ENCODE data around the gene SCAMP4. TPM values are rescaled to one million over a fixed set of nuclear protein-coding genes. Genes with fewer than 3 reads are reported as not detected.

Gene SCAMP4
- total and polyA plus RNA-seq, 2 of the 13 experiments (the other 11 are each of a cell fraction or from before 2014, with no cell fraction given): 10.7 to 13.7 TPM

GRCh38 chr19:1947651-1948209 lies 42.5 kb downstream of the SCAMP4 start:
- no peak for ATAC-seq

DNA sequence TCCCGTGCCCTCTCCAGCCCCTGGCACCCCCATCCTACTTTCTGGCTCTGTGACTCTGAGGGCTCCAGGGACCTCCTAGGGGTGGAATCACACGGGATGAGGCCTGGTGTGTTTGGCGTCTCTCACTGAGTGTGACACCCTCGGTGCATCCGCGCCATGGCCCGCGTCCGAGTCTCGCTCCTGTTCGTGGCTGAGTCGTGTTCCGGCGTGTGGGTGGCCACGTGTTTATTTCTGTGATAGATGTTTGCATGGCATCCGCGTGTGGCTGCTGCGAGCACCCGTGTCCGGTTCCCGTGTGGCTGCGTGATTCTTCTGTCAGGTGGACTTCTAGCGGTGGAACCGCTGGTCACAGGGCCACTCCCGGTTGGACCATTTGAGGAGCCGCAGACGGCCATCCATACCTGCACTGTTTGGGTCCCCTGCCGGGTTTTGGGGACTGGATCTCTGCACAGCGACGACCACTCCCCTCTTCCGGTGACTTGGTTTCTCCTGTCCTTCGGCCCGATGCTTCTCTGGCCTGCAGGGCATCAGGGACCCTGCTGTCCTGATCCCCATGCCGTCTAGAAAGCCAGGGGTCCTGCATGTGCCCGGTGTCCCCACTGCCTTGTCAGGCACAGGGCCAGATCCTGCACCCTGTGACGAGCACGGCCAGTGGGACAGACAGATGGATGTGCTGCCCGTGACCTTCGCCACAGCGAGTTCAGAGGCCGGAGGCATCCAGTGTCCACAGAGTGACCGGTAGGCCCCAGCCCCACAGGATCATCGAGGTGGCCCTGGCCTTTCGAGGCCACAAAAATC lies 44.3 kb downstream of the SCAMP4 start:
- ChIA-PET POLR2A (no interaction called here), CTCF (ENCODE audit: low intra/inter-chr PET ratio, low total read pairs) (no interaction called here)
- H3K27ac ChIP-seq (ENCODE audit: extremely low read length, insufficient read depth, low read length): no peak overlapping the region
- H3K9ac ChIP-seq (ENCODE audit: insufficient read depth, low read depth, low read length): no peak overlapping the region
- no peak for DNase-seq (ENCODE audit: low spot score)
- no peaks in the 10 kb centered on the region for H3K27me3 ChIP-seq (ENCODE audit: control insufficient read depth in 1 of 2, insufficient read depth in 2 of 2, low read length in 2 of 2)
- 97% methylated on average over 36 of the region's 44 CpGs for WGBS (ENCODE audit: low lambda C conversion rate)
- ATAC-seq: no peak
- H3K79me2 ChIP-seq (ENCODE audit: insufficient read depth, low read length): peaks cover 67% of the 10 kb centered on the region
- TF ChIP-seq ZBTB2 (CRISPR knock-in tag; IDR thresholded peaks at IDR 0.05; ENCODE audit: low read depth): no peak
- no peak for TF ChIP-seq HNRNPK (IDR thresholded peaks at IDR 0.05; ENCODE audit: low read depth, low read length, poor library complexity, severe bottlenecking)
- no peak for TF ChIP-seq ZNF773 (CRISPR knock-in tag; IDR thresholded peaks at IDR 0.05; ENCODE audit: borderline replicate concordance)
- H3K36me3 ChIP-seq (replicated peaks in 1 of 2; ENCODE audit: control insufficient read depth in 1 of 2, insufficient read depth in 2 of 2, low read length in 2 of 2): peaks cover 7 to 23% of the 10 kb centered on the region in 2 experiments; a peak in 4 of 5 replicates
- no TSS peak for BruUV-seq (replicated peaks)
- H3K4me2 ChIP-seq (ENCODE audit: low read depth, low read length): no peak overlapping the region
- no peak overlapping the region for H2AFZ ChIP-seq (ENCODE audit: low read length)
- no peaks in the 10 kb centered on the region for H3K9me3 ChIP-seq (ENCODE audit: low read length)
- intact Hi-C loops (cut with micrococcal nuclease; ENCODE audit: unreplicated experiment) (no loop called here), in situ Hi-C loops (cut with HindIII; ENCODE audit: extremely low pct_ligation_motif_present, low pct_unique_long_range_greater_than_20kb) (no loop called here)
- peaks cover 44% of the 10 kb centered on the region; the same call in 1 of the 2 replicates for H4K20me1 ChIP-seq (ENCODE audit: insufficient read depth, low read length)
- FAIRE-seq: no peak
- peaks cover 6% of the 10 kb centered on the region; the same call in 1 of the 2 replicates for H3K4me1 ChIP-seq (ENCODE audit: insufficient read depth, low read length)
- H3K4me3 ChIP-seq (replicated peaks in 1 of 3; ENCODE audit: insufficient read depth in 1 of 3, low read depth in 2 of 3, low read length in 3 of 3): no peak overlapping the region

More at GRCh38 chr19:1947651-1948209, 42.5 kb downstream of the SCAMP4 start:
- H3K4me1 ChIP-seq (ENCODE audit: insufficient read depth, low read length): peaks cover 21% of the 10 kb centered on the region
- CTCF ChIA-PET (ENCODE audit: low intra/inter-chr PET ratio, low total read pairs): no interaction called here
- no peak for FAIRE-seq
- TF ChIP-seq HNRNPL (IDR thresholded peaks at IDR 0.05; ENCODE audit: low read depth, low read length): no peak
- TF ChIP-seq ARHGAP35 (CRISPR knock-in tag; IDR thresholded peaks at IDR 0.05; ENCODE audit: borderline replicate concordance): no peak
- TF ChIP-seq AGO2 (optimal IDR thresholded peaks at IDR 0.05; ENCODE audit: low read depth, low read length): peak; percentile 30
- no peak for TF ChIP-seq ZNF326 (CRISPR knock-in tag; IDR thresholded peaks at IDR 0.05; ENCODE audit: borderline replicate concordance)
- H4K20me1 ChIP-seq (ENCODE audit: insufficient read depth, low read length): peaks cover 53% of the 10 kb centered on the region
- no peak overlapping the region for H3K9ac ChIP-seq (ENCODE audit: insufficient read depth, low read depth, low read length)
- H3K4me2 ChIP-seq (ENCODE audit: low read depth, low read length): no peak overlapping the region
- H2AFZ ChIP-seq (ENCODE audit: low read length): no peak overlapping the region
- DNase-seq (ENCODE audit: low spot score): no peak
- H3K36me3 ChIP-seq (replicated peaks in 1 of 2; ENCODE audit: control insufficient read depth in 1 of 2, insufficient read depth in 2 of 2, low read length in 2 of 2): peaks cover 5 to 17% of the 10 kb centered on the region in 2 experiments; a peak in 4 of 5 replicates
- in situ Hi-C loops (cut with HindIII; ENCODE audit: extremely low pct_ligation_motif_present, low pct_unique_long_range_greater_than_20kb): no loop called here
- H3K27me3 ChIP-seq (ENCODE audit: control insufficient read depth in 1 of 2, insufficient read depth in 2 of 2, low read length in 2 of 2): no peaks in the 10 kb centered on the region
- H3K9me3 ChIP-seq (ENCODE audit: low read length): no peaks in the 10 kb centered on the region
- intact Hi-C loops (cut with micrococcal nuclease; ENCODE audit: unreplicated experiment): no loop called here
- 80% methylated on average over 1 of the region's 34 CpGs for WGBS (ENCODE audit: low lambda C conversion rate)
- no peak overlapping the region for H3K27ac ChIP-seq (ENCODE audit: extremely low read length, insufficient read depth, low read length)
- H3K4me3 ChIP-seq (replicated peaks in 1 of 3; ENCODE audit: insufficient read depth in 1 of 3, low read depth in 2 of 3, low read length in 3 of 3): no peak overlapping the region
- H3K79me2 ChIP-seq (ENCODE audit: insufficient read depth, low read length): peaks cover 73% of the 10 kb centered on the region
- BruUV-seq (replicated peaks): no TSS peak
- POLR2A ChIA-PET: no interaction called here

Data from HepG2 (cell line).